Measurements from ENCODE around the gene RAP1GAP2. TPM values are rescaled to one million over a fixed set of nuclear protein-coding genes. Genes with fewer than 3 reads are reported as not detected.
A peak's percentile ranks its signal among the peaks of the same experiment; 100 is the strongest.
"Not testable (repeated sequence)": the region's sequence is repeated elsewhere in the genome, so short reads cannot be mapped to it uniquely, and the experiment has no call there.

The RAP1GAP2 gene
- total RNA-seq, 3 donors from 2014 or later (not counting 1 experiment from before 2014, with no cell fraction given) = 274 to 418 (median 390) TPM

GRCh38 chr17:3073850-3074249, 277.6 kb downstream of the RAP1GAP2 start:
- H3K27me3 Mint-ChIP-seq (ENCODE audit: low read depth in 2 of 2) = peaks cover 3 to 31% of the 10 kb centered on the region in 2 donors
- H3K9me3 Mint-ChIP-seq; H3K36me3 ChIP-seq (ENCODE audit: control insufficient read depth, insufficient read depth, low read length); H3K4me3 ChIP-seq (ENCODE audit: low read length); H3K4me3 Mint-ChIP-seq; H3K27me3 ChIP-seq (ENCODE audit: control insufficient read depth, insufficient read depth, low read length); intact Hi-C loops (cut with micrococcal nuclease); H3K27ac ChIP-seq (ENCODE audit: low read length); H3K9me3 ChIP-seq (ENCODE audit: control insufficient read depth, insufficient read depth, low read length); H3K4me1 Mint-ChIP-seq; H3K27ac Mint-ChIP-seq; H3K4me1 ChIP-seq (ENCODE audit: control insufficient read depth, insufficient read depth, low read length); H3K36me3 Mint-ChIP-seq; ATAC-seq: not testable (repeated sequence)
- peak; percentile 23 for TF ChIP-seq CTCF (IDR thresholded peaks at IDR 0.05)
- peak in 1 of 2 donors; percentile 37 for DNase-seq
- 81% methylated on average over 3 of the region's 4 CpGs for WGBS (ENCODE audit: insufficient coverage)

Other genes starting within 250 kb of the RAP1GAP2 start
- 100 to 1,000 TPM; 138 to 176 (median 165) TPM for gene PAFAH1B1, start 202.8 kb upstream of the RAP1GAP2 start, total RNA-seq
- 10 to 100 TPM; 34.6 to 43.5 (median 42.1) TPM for gene CLUH, start 84.7 kb upstream of the RAP1GAP2 start, total RNA-seq
- gene CCDC92B, start 46.8 kb upstream of the RAP1GAP2 start, total RNA-seq = not detected

All from natural killer cell (primary cell).